Mesenchymal stem cell (in vitro differentiated cells and primary cell): ENCODE data around the gene C6orf120.

Experiments used
- DNase-seq: peaks from one replicate; pipeline ENCODE4 v3.0.0-alpha.2; 2013
- H2AFZ ChIP-seq: one replicate; pipeline ENCODE4 v1.6.1; 2013; ENCODE audit warnings: low read depth, mild to moderate bottlenecking, control low read depth, inconsistent platforms, low read length, moderate library complexity
- H2AK5ac ChIP-seq: 2 replicates; pipeline ENCODE4 v1.6.1; 2013; ENCODE audit warnings: low read length, moderate library complexity, mild to moderate bottlenecking, inconsistent platforms; ENCODE audit not compliant: severe bottlenecking
- H2BK120ac ChIP-seq: one replicate; pipeline ENCODE4 v1.6.1; 2013; ENCODE audit warnings: low read depth, mild to moderate bottlenecking, inconsistent platforms, low read length, moderate library complexity
- H2BK12ac ChIP-seq, 2 experiments: one replicate each; pipeline ENCODE4 v1.6.1; 2013; ENCODE audit warnings: inconsistent platforms in 2 of 2, low read length in 2 of 2, mild to moderate bottlenecking in 2 of 2, moderate library complexity in 2 of 2, control low read depth in 1 of 2
- H2BK15ac ChIP-seq: one replicate; pipeline ENCODE4 v1.6.1; 2013; ENCODE audit warnings: mild to moderate bottlenecking, low read depth, inconsistent platforms; ENCODE audit not compliant: poor library complexity, severe bottlenecking
- H2BK5ac ChIP-seq: 2 replicates; pipeline ENCODE4 v1.6.1; 2013; ENCODE audit warnings: low read depth, mild to moderate bottlenecking, low read length, control low read depth, inconsistent platforms; ENCODE audit not compliant: poor library complexity, severe bottlenecking
- H3K14ac ChIP-seq, 2 experiments: one replicate each; pipeline ENCODE4 v1.6.1; 2013; ENCODE audit warnings: inconsistent platforms in 2 of 2, low read length in 2 of 2, control low read depth in 1 of 2, mild to moderate bottlenecking in 1 of 2, moderate library complexity in 1 of 2
- H3K18ac ChIP-seq, 2 experiments: one replicate each; pipeline ENCODE4 v1.6.1; 2013; ENCODE audit warnings: inconsistent platforms in 2 of 2, low read length in 2 of 2, control low read depth in 1 of 2, low read depth in 1 of 2, mild to moderate bottlenecking in 1 of 2
- H3K23ac ChIP-seq, 2 experiments: one replicate each; pipeline ENCODE4 v1.6.1; 2013; ENCODE audit warnings: inconsistent platforms in 2 of 2, low read length in 2 of 2, mild to moderate bottlenecking in 2 of 2, moderate library complexity in 2 of 2, control low read depth in 1 of 2
- H3K27ac ChIP-seq: 2 replicates; pipeline ENCODE4 v1.5.1; 2013; ENCODE audit warnings: mild to moderate bottlenecking, moderate library complexity, low read length, control low read depth, inconsistent platforms; ENCODE audit not compliant: poor library complexity, severe bottlenecking
- H3K27me3 ChIP-seq, 2 experiments: 2 replicates each; pipeline versions ENCODE4 v1.6.1 to v1.7.0; 2013; ENCODE audit warnings: low read length in 2 of 2, mild to moderate bottlenecking in 2 of 2, moderate library complexity in 2 of 2, control low read depth in 1 of 2, inconsistent platforms in 1 of 2; ENCODE audit not compliant: control insufficient read depth in 1 of 2, insufficient read depth in 1 of 2
- H3K36me3 ChIP-seq, 2 experiments: 2 replicates each; pipeline versions ENCODE4 v1.6.1 to v1.7.0; 2013; ENCODE audit warnings: low read length in 2 of 2, control low read depth in 1 of 2, inconsistent platforms in 1 of 2, low read depth in 1 of 2, mild to moderate bottlenecking in 1 of 2; ENCODE audit not compliant: insufficient read depth in 2 of 2, control insufficient read depth in 1 of 2
- H3K4ac ChIP-seq, 2 experiments: one replicate each; pipeline ENCODE4 v1.6.1; 2013; ENCODE audit warnings: inconsistent platforms in 2 of 2, low read length in 2 of 2, mild to moderate bottlenecking in 2 of 2, moderate library complexity in 2 of 2, control low read depth in 1 of 2, low read depth in 1 of 2
- H3K4me1 ChIP-seq: 2 replicates; pipeline ENCODE4 v1.6.1; 2013; ENCODE audit warnings: low read depth, low read length, control low read depth; ENCODE audit not compliant: control insufficient read depth, insufficient read depth
- H3K4me2 ChIP-seq: 2 replicates; pipeline ENCODE4 v1.6.1; 2013; ENCODE audit warnings: low read length, mild to moderate bottlenecking, inconsistent platforms; ENCODE audit not compliant: poor library complexity, severe bottlenecking
- H3K4me3 ChIP-seq, 2 experiments: 2 replicates each; pipeline versions ENCODE4 v1.5.1 to v1.7.0; 2013; ENCODE audit warnings: low read length in 2 of 2, mild to moderate bottlenecking in 2 of 2, control low read depth in 1 of 2, low read depth in 1 of 2; ENCODE audit not compliant: insufficient read depth in 1 of 2
- H3K79me1 ChIP-seq: replicated peaks from 2 replicates; pipeline ENCODE4 v1.6.1; 2013; ENCODE audit warnings: mild to moderate bottlenecking, control low read depth, low read length, inconsistent platforms; ENCODE audit not compliant: poor library complexity, severe bottlenecking
- H3K9ac ChIP-seq: 2 replicates; pipeline ENCODE4 v1.7.0; 2013; ENCODE audit warnings: mild to moderate bottlenecking, low read length, moderate library complexity
- H3K9me3 ChIP-seq: 2 replicates; pipeline ENCODE4 v1.7.0; 2013; ENCODE audit warnings: mild to moderate bottlenecking, low read length; ENCODE audit not compliant: control insufficient read depth
- H4K8ac ChIP-seq: one replicate; pipeline ENCODE4 v1.6.1; 2013; ENCODE audit warnings: inconsistent platforms, mild to moderate bottlenecking, low read length, moderate library complexity
- H4K91ac ChIP-seq: one replicate; pipeline ENCODE4 v1.6.1; 2013; ENCODE audit warnings: mild to moderate bottlenecking, low read length, inconsistent platforms
- WGBS: methylation state at CpG from one replicate; pipeline ENCODE4 v1.1.7; 2013; ENCODE audit warnings: mixed read lengths; 5-methylcytosine and 5-hydroxymethylcytosine counted together

The C6orf120 gene

GRCh38 chr6:169660751-169661390 lies 41.1 kb upstream of the C6orf120 start:
- no peak overlapping the region for H3K4me3 ChIP-seq
- no peak overlapping the region for H4K8ac ChIP-seq
- no peak overlapping the region for H4K91ac ChIP-seq
- no peak overlapping the region for H3K18ac ChIP-seq
- no peaks in the 10 kb centered on the region for H3K4me1 ChIP-seq
- H2AK5ac ChIP-seq = no peak overlapping the region
- no peak overlapping the region for H3K23ac ChIP-seq
- H3K36me3 ChIP-seq = peaks cover 65 to 82% of the 10 kb centered on the region in 2 experiments
- no peak overlapping the region for H3K14ac ChIP-seq
- DNase-seq = no peak
- H3K9ac ChIP-seq = no peak overlapping the region
- no peaks in the 10 kb centered on the region for H3K9me3 ChIP-seq
- H3K4me2 ChIP-seq = no peak overlapping the region
- H3K79me1 ChIP-seq = no peaks in the 10 kb centered on the region
- no peak overlapping the region for H2AFZ ChIP-seq
- H2BK12ac ChIP-seq = no peak overlapping the region
- H3K27ac ChIP-seq = no peak overlapping the region
- H2BK120ac ChIP-seq = no peak overlapping the region
- no peak overlapping the region for H2BK5ac ChIP-seq
- 96% methylated on average over 26 of the region's 26 CpGs for WGBS
- no peaks in the 10 kb centered on the region for H3K27me3 ChIP-seq
- H3K4ac ChIP-seq = no peak overlapping the region
- no peak overlapping the region for H2BK15ac ChIP-seq

DNA sequence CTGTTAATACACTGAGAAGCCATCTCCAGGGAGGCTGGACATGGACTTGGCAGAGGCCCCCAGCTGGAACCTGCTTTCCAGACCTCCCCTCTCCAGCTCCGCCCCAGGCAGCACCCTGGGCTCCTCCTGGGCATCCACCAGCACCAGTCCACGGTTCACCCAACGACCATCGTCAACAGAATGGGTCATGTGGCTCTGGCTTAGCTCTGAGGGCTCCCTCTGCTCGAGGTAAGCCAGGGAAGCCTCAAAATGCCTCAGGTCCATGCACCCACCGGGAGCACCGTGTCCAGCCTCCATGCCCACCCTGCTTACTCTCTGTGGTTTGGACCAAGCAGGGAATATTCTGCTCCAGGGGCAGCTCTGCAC lies 40.6 kb upstream of the C6orf120 start:
- H3K18ac ChIP-seq = no peak overlapping the region
- no peak overlapping the region for H2BK15ac ChIP-seq
- no peak overlapping the region for H2AK5ac ChIP-seq
- no peak overlapping the region for H4K91ac ChIP-seq
- H3K79me1 ChIP-seq = peaks cover under 1% of the 10 kb centered on the region
- H2BK5ac ChIP-seq = no peak overlapping the region
- no peak overlapping the region for H3K4me2 ChIP-seq
- no peaks in the 10 kb centered on the region for H3K4me1 ChIP-seq
- no peak for DNase-seq
- H3K9ac ChIP-seq = no peak overlapping the region
- no peak overlapping the region for H3K4ac ChIP-seq
- WGBS = 95% methylated on average over 7 of the region's 7 CpGs
- H4K8ac ChIP-seq = no peak overlapping the region
- no peaks in the 10 kb centered on the region for H3K9me3 ChIP-seq
- H3K27ac ChIP-seq = no peak overlapping the region
- no peak overlapping the region for H2BK120ac ChIP-seq
- no peak overlapping the region for H2AFZ ChIP-seq
- no peak overlapping the region for H3K14ac ChIP-seq
- no peak overlapping the region for H3K23ac ChIP-seq
- H3K4me3 ChIP-seq = no peak overlapping the region
- H3K36me3 ChIP-seq = peaks cover 64 to 82% of the 10 kb centered on the region in 2 experiments
- no peak overlapping the region for H2BK12ac ChIP-seq
- no peaks in the 10 kb centered on the region for H3K27me3 ChIP-seq

DNA sequence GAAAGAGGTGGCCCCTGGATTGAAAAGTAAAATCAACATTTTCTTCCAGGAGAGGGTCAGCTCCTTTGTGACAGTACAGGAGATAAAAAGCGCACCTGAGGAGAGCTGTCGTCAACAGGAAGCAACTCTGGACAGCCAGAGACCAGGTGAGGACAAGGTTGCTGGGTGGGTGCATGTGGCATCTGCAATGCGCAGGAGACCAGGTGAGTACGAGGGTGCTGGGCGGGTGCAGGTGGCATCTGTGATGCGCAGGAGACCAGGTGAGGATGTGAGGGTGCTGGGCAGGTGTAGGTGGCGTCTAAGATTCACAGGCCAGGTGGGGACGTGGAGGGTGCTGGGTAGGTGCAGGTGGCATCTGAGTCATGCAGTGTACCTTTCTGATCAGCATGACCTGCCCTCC lies 38.5 kb upstream of the C6orf120 start:
- Histone ChIP-seq H3K27me3 (no peaks in the 10 kb centered on the region), H3K4me1 (no peaks in the 10 kb centered on the region), H3K79me1 (peaks cover 5% of the 10 kb centered on the region), H3K23ac (no peak overlapping the region), H3K4me2 (no peak overlapping the region), H3K36me3 (peaks cover 65 to 82% of the 10 kb centered on the region in 2 experiments), H4K8ac (no peak overlapping the region), H2BK12ac (no peak overlapping the region), H3K9ac (no peak overlapping the region), H2AK5ac (no peak overlapping the region), H3K9me3 (no peaks in the 10 kb centered on the region), H3K27ac (no peak overlapping the region), H2BK5ac (no peak overlapping the region), H2BK15ac (no peak overlapping the region), H3K4ac (no peak overlapping the region), H2AFZ (no peak overlapping the region), H3K4me3 (no peak overlapping the region), H4K91ac (no peak overlapping the region), H3K18ac (no peak overlapping the region), H3K14ac (no peak overlapping the region), H2BK120ac (no peak overlapping the region)
- no peak for DNase-seq
- WGBS = 100% methylated on average over 6 of the region's 8 CpGs

DNA sequence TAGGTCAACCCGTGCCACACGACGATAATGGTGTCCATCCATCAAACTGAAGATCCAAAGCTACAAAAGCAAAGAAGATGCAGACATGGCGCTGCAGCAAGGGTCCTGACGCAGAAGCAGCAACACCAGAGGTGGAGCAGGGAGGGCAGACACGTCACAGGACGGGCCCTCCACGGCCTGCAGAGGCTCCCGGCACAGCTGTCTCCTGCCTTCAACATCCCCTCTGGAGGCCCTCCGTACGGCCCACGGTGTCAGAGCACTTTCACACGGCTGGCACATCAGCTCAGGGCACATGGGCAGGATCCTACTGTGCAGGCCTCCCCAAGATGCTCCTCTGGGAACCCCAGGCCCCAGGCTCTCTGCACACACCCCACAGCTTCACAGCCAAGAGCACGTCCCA lies 37.7 kb upstream of the C6orf120 start:
- Histone ChIP-seq H4K8ac (no peak overlapping the region), H2BK15ac (no peak overlapping the region), H3K36me3 (peaks cover 61 to 78% of the 10 kb centered on the region in 2 experiments), H2BK5ac (no peak overlapping the region), H3K9me3 (no peaks in the 10 kb centered on the region), H3K4me1 (no peaks in the 10 kb centered on the region), H3K18ac (no peak overlapping the region), H3K27ac (no peak overlapping the region), H3K79me1 (peaks cover 5% of the 10 kb centered on the region), H2BK120ac (no peak overlapping the region), H3K23ac (no peak overlapping the region), H2AK5ac (no peak overlapping the region), H3K4me2 (no peak overlapping the region), H3K9ac (no peak overlapping the region), H2AFZ (no peak overlapping the region), H3K4me3 (no peak overlapping the region), H3K14ac (no peak overlapping the region), H3K4ac (no peak overlapping the region), H2BK12ac (no peak overlapping the region), H4K91ac (no peak overlapping the region), H3K27me3 (no peaks in the 10 kb centered on the region)
- WGBS = 98% methylated on average over 14 of the region's 14 CpGs
- DNase-seq = no peak
